Measurements from ENCODE around the gene EXOSC9.

The EXOSC9 gene

DNA sequence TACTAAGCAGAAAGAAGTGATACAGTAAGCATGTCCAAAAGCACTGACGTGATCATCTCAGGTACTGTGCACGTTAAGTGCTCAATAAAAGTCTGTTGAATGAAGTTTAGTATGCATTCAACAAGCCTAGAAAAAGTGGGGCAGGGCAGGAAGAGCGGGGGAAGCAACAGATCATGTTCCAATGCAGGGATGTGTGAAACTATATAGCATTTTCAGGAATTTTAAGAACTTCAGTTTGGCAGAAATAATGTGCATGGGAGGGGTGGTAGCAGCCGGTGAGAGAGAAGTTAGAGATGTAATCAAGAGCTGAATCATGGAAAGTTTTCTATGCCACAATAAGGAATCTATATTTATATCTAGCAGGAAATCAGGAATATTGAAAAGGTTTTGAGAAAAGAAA, 41.7 kb downstream of the EXOSC9 start:
- H3K36me3 Mint-ChIP-seq = peaks cover 23% of the 10 kb centered on the region
- no peak overlapping the region for H3K4me3 Mint-ChIP-seq
- H3K27ac Mint-ChIP-seq = no peak overlapping the region
- H3K4me1 Mint-ChIP-seq = no peaks in the 10 kb centered on the region
- no peaks in the 10 kb centered on the region for H3K27me3 Mint-ChIP-seq
- no peaks in the 10 kb centered on the region for H3K9me3 Mint-ChIP-seq

- no peaks in the 10 kb centered on the region for H3K27me3 Mint-ChIP-seq
- peaks cover 18% of the 10 kb centered on the region for H3K36me3 Mint-ChIP-seq
- no peaks in the 10 kb centered on the region for H3K9me3 Mint-ChIP-seq
- no peak overlapping the region for H3K4me3 Mint-ChIP-seq
- H3K4me1 Mint-ChIP-seq = no peaks in the 10 kb centered on the region
- no peak overlapping the region for H3K27ac Mint-ChIP-seq
Observed at GRCh38 chr4:121846662-121847061, 45.5 kb downstream of the EXOSC9 start.

GRCh38 chr4:121851354-121851753, 50.2 kb downstream of the EXOSC9 start:
- Mint-ChIP-seq H3K9me3 (no peaks in the 10 kb centered on the region), H3K27me3 (no peaks in the 10 kb centered on the region)

GRCh38 chr4:121860121-121860520, 59.0 kb downstream of the EXOSC9 start:
- H3K27me3 Mint-ChIP-seq = no peaks in the 10 kb centered on the region
- no peak overlapping the region for H3K4me3 Mint-ChIP-seq
- no peak overlapping the region for H3K27ac Mint-ChIP-seq
- peaks cover 4% of the 10 kb centered on the region for H3K4me1 Mint-ChIP-seq
- no peaks in the 10 kb centered on the region for H3K9me3 Mint-ChIP-seq
- H3K36me3 Mint-ChIP-seq = peaks cover 3% of the 10 kb centered on the region

More at GRCh38 chr4:121851354-121851753, 50.2 kb downstream of the EXOSC9 start:
- H3K36me3 Mint-ChIP-seq = peaks cover 9% of the 10 kb centered on the region
- no peak overlapping the region for H3K4me3 Mint-ChIP-seq
- H3K27ac Mint-ChIP-seq = no peak overlapping the region
- H3K4me1 Mint-ChIP-seq = no peaks in the 10 kb centered on the region

DNA sequence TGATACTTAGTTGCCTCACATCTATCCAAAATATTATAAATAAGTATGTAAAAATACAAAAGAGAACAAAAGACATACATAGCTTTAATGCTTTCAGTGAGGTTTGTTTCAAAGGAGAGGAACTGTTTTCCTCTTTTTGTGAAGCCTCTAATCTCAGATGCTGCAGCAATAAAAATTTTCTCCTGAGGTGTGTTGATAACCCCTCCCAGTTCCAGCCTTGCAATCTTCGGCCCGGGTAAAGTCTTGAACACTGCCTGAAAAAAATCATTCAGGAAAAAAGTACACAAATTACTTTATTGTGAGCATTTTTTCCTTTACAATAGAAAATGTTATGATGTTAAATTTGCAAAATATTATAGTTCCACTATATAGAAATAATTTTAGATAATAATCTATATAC, 60.3 kb downstream of the EXOSC9 start:
- H3K36me3 Mint-ChIP-seq = peaks cover 11% of the 10 kb centered on the region
- no peaks in the 10 kb centered on the region for H3K27me3 Mint-ChIP-seq
- no peak overlapping the region for H3K4me3 Mint-ChIP-seq
- no peaks in the 10 kb centered on the region for H3K9me3 Mint-ChIP-seq
- H3K4me1 Mint-ChIP-seq = peaks cover 10% of the 10 kb centered on the region
- H3K27ac Mint-ChIP-seq = no peak overlapping the region

DNA sequence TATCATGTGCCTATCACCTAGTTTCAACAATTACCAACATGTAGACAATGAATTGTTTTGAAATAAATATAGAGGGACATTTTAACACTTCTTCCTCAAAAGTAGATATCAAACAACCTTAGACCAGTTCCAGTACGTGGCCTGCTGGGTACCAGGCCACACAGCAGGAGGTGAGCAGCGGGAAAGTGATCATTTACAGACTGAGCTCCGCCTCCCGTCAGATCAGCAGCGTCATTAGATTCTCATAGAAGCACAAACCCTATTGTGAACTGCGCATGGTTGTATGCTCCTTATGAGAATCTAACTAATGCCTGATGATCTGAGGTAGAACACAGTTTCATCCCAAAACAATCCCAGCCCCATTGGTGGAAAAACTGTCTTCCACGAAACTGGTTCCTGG, 62.7 kb downstream of the EXOSC9 start:
- Mint-ChIP-seq H3K36me3 (peaks cover 19% of the 10 kb centered on the region), H3K4me1 (peaks cover 15% of the 10 kb centered on the region)

More for the DNA sequence above, 62.7 kb downstream of the EXOSC9 start:
- Mint-ChIP-seq H3K4me3 (no peak overlapping the region), H3K9me3 (no peaks in the 10 kb centered on the region), H3K27me3 (no peaks in the 10 kb centered on the region), H3K27ac (no peak overlapping the region)

Data from activated naive CD4-positive, alpha-beta T cell treated with anti-CD3 and anti-CD28 coated beads, Interleukin-2, amount 50 U/mL, for 24 hours (primary cell).